Measurements from ENCODE around the gene ZNF428.

The ZNF428 gene

GRCh38 chr19:43660971-43661360, 41.5 kb upstream of the ZNF428 start:
- TF ChIP-seq SPI1 (IDR thresholded peaks at IDR 0.05; ENCODE audit: borderline replicate concordance, low read depth) (no peak), POLR2AphosphoS5 (IDR thresholded peaks at IDR 0.05; ENCODE audit: low read depth) (no peak), CTCF (IDR thresholded peaks at IDR 0.05; ENCODE audit: insufficient read depth, low read length) (no peak), GABPA (IDR thresholded peaks at IDR 0.05; ENCODE audit: low read depth) (no peak)
- TF ChIP-seq, protein P1, sequence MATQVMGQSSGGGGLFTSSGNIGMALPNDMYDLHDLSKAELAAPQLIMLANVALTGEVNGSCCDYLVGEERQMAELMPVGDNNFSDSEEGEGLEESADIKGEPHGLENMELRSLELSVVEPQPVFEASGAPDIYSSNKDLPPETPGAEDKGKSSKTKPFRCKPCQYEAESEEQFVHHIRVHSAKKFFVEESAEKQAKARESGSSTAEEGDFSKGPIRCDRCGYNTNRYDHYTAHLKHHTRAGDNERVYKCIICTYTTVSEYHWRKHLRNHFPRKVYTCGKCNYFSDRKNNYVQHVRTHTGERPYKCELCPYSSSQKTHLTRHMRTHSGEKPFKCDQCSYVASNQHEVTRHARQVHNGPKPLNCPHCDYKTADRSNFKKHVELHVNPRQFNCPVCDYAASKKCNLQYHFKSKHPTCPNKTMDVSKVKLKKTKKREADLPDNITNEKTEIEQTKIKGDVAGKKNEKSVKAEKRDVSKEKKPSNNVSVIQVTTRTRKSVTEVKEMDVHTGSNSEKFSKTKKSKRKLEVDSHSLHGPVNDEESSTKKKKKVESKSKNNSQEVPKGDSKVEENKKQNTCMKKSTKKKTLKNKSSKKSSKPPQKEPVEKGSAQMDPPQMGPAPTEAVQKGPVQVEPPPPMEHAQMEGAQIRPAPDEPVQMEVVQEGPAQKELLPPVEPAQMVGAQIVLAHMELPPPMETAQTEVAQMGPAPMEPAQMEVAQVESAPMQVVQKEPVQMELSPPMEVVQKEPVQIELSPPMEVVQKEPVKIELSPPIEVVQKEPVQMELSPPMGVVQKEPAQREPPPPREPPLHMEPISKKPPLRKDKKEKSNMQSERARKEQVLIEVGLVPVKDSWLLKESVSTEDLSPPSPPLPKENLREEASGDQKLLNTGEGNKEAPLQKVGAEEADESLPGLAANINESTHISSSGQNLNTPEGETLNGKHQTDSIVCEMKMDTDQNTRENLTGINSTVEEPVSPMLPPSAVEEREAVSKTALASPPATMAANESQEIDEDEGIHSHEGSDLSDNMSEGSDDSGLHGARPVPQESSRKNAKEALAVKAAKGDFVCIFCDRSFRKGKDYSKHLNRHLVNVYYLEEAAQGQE (IDR thresholded peaks at IDR 0.05; ENCODE audit: insufficient replicate concordance, low read depth), result no peak
- DNase-seq (ENCODE audit: low read depth in 1 of 2, low spot score in 1 of 2), result no peak
- Histone ChIP-seq H3K27me3 (ENCODE audit: insufficient read depth, poor library complexity, severe bottlenecking) (no peaks in the 10 kb centered on the region), H3K27ac (replicated peaks) (no peak overlapping the region), H3K4me3 (replicated peaks; ENCODE audit: insufficient read depth, low read length) (no peak overlapping the region)

GRCh38 chr19:43660301-43660970, 41.0 kb upstream of the ZNF428 start:
- TF ChIP-seq POLR2AphosphoS5 (IDR thresholded peaks at IDR 0.05; ENCODE audit: low read depth) (no peak), CTCF (IDR thresholded peaks at IDR 0.05; ENCODE audit: insufficient read depth, low read length) (no peak), GABPA (IDR thresholded peaks at IDR 0.05; ENCODE audit: low read depth) (no peak), SPI1 (IDR thresholded peaks at IDR 0.05; ENCODE audit: borderline replicate concordance, low read depth) (no peak)
- TF ChIP-seq, protein P1 (IDR thresholded peaks at IDR 0.05; ENCODE audit: insufficient replicate concordance, low read depth), result no peak
- no peak for DNase-seq (ENCODE audit: low read depth in 1 of 2, low spot score in 1 of 2)
- H3K4me3 ChIP-seq (replicated peaks; ENCODE audit: insufficient read depth, low read length), result no peak overlapping the region
- H3K27me3 ChIP-seq (ENCODE audit: insufficient read depth, poor library complexity, severe bottlenecking), result no peaks in the 10 kb centered on the region
- H3K27ac ChIP-seq (replicated peaks), result no peak overlapping the region

DNA sequence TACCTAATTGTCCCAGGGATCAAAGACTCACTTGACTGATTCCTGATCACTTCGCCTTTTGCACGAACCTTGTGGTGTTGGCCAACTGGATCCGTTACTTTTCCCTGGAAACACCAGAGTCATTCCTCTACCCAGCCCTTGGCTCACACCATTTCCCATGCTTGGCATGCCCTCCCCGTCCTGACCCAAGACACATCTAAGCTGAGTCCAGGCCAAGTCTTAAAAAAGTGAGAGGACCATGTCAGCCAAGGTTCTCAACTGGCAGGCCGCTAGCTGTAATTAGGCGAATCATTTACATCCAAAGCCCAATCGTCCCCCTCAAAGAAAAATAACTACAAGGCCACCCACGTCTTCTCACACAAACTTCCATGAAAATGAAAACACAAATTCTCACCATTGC, 39.1 kb upstream of the ZNF428 start:
- H3K27ac ChIP-seq (replicated peaks), result no peak overlapping the region
- H3K4me3 ChIP-seq (replicated peaks; ENCODE audit: insufficient read depth, low read length), result no peak overlapping the region
- TF ChIP-seq GABPA (IDR thresholded peaks at IDR 0.05; ENCODE audit: low read depth) (no peak), SPI1 (IDR thresholded peaks at IDR 0.05; ENCODE audit: borderline replicate concordance, low read depth) (no peak), POLR2AphosphoS5 (IDR thresholded peaks at IDR 0.05; ENCODE audit: low read depth) (no peak), CTCF (IDR thresholded peaks at IDR 0.05; ENCODE audit: insufficient read depth, low read length) (no peak)
- TF ChIP-seq, protein P1 (IDR thresholded peaks at IDR 0.05; ENCODE audit: insufficient replicate concordance, low read depth), result no peak
- DNase-seq (ENCODE audit: low read depth in 1 of 2, low spot score in 1 of 2), result no peak
- H3K27me3 ChIP-seq (ENCODE audit: insufficient read depth, poor library complexity, severe bottlenecking), result no peaks in the 10 kb centered on the region
